HepG2 (cell line): Measurements from ENCODE around the gene MST1R. TPM values are rescaled to one million over a fixed set of nuclear protein-coding genes. Genes with fewer than 3 reads are reported as not detected.
A peak's percentile ranks its signal among the peaks of the same experiment; 100 is the strongest.

Experiments used
- ATF5 ChIP-seq: sonication (generic); formaldehyde crosslinking; IDR thresholded peaks from 2 replicates; pipeline ENCODE4 v1.4.0; 2020; ENCODE audit warnings: mild to moderate bottlenecking, low read depth, missing genetic modification reagents
- CBFB ChIP-seq: sonication (generic); formaldehyde crosslinking; IDR thresholded peaks from 2 replicates; pipeline ENCODE4 v1.4.0; 2020; ENCODE audit warnings: missing genetic modification reagents
- FLYWCH1 ChIP-seq: sonication (generic); formaldehyde crosslinking; IDR thresholded peaks from 2 replicates; pipeline ENCODE4 v1.8.1; 2023; ENCODE audit warnings: mild to moderate bottlenecking, missing genetic modification reagents
- FOXK1 ChIP-seq: sonication (generic); formaldehyde crosslinking; IDR thresholded peaks from 2 replicates; pipeline ENCODE4 v1.4.0; 2020; ENCODE audit warnings: low read depth, missing genetic modification reagents, borderline replicate concordance
- HDAC6 ChIP-seq: fragments of 200-600 bp; sonication (generic); IDR thresholded peaks from 2 replicates; pipeline ENCODE4 v1.7.0; 2017; ENCODE audit warnings: mild to moderate bottlenecking, antibody characterized with exemption, low read length, low read depth
- NFKBIZ ChIP-seq: IDR thresholded peaks from 2 replicates; pipeline ENCODE4 v1.6.1; 2018; ENCODE audit warnings: missing genetic modification reagents, missing compliant biosample characterization
- NKX3-1 ChIP-seq: sonication (generic); formaldehyde crosslinking; IDR thresholded peaks from 2 replicates; pipeline ENCODE4 v1.5.0; 2020; ENCODE audit warnings: missing genetic modification reagents
- PRDM10 ChIP-seq: sonication (generic); formaldehyde crosslinking; IDR thresholded peaks from 2 replicates; pipeline ENCODE4 v1.4.0; 2020; ENCODE audit warnings: low read depth, missing genetic modification reagents
- PRDM4 ChIP-seq: sonication (generic); formaldehyde crosslinking; IDR thresholded peaks from 2 replicates; pipeline ENCODE4 v1.9.0; 2021; ENCODE audit warnings: missing genetic modification reagents, borderline replicate concordance
- SP4 ChIP-seq: sonication (generic); formaldehyde crosslinking; IDR thresholded peaks from 2 replicates; pipeline ENCODE4 v1.8.1; 2023; ENCODE audit warnings: mild to moderate bottlenecking, missing genetic modification reagents
- SRSF1 ChIP-seq: fragments of 200-400 bp; formaldehyde crosslinking; optimal IDR thresholded peaks from 2 replicates; pipeline ENCODE3; 2017; ENCODE audit warnings: mild to moderate bottlenecking, low read depth, low read length, moderate library complexity
- TGIF2 ChIP-seq: IDR thresholded peaks from 2 replicates; pipeline ENCODE4 v1.6.1; 2016; ENCODE audit warnings: control low read depth, missing compliant biosample characterization
- UBTF ChIP-seq: sonication (generic); formaldehyde crosslinking; IDR thresholded peaks from 2 replicates; pipeline ENCODE4 v1.4.0; 2020; ENCODE audit warnings: mild to moderate bottlenecking, missing genetic modification reagents
- ZNF235 ChIP-seq: sonication (generic); formaldehyde crosslinking; IDR thresholded peaks from 2 replicates; pipeline ENCODE4 v1.8.1; 2023; ENCODE audit warnings: mild to moderate bottlenecking, missing genetic modification reagents, borderline replicate concordance
- polyA plus RNA-seq, 8 experiments: library from polyadenylated mRNA; depleted of rRNA in 3 of 8; stranded (reverse) in 7 of 8; unstranded in 1 of 8; fragments of >200 nt; fragmentation: Illumina TruSeq in 4 of 8; extraction: Trizol in 4 of 8; gene quantifications; 2 replicates each; pipeline versions ENCODE4 v1.2.1 to v1.2.3, GENCODE V29; 2011 to 2016; ENCODE audit warnings: low read depth in 4 of 8, missing spikeins in 1 of 8, mixed read lengths in 1 of 8; ENCODE audit not compliant: insufficient read depth in 1 of 8
- total RNA-seq, 5 experiments: library from RNA; depleted of rRNA; stranded (reverse); fragments of >200 nt; fragmentation: Illumina TruSeq; extraction: Trizol; gene quantifications; 2 replicates each; pipeline ENCODE4 v1.2.3, GENCODE V29; 2016; ENCODE audit warnings: low read depth in 1 of 5
- TF ChIP-seq, protein P1 (sequence below): sonication (generic); formaldehyde crosslinking; IDR thresholded peaks from 2 replicates; pipeline ENCODE4 v1.4.0; 2020; ENCODE audit warnings: missing genetic modification reagents, low read depth, mild to moderate bottlenecking, borderline replicate concordance
- TF ChIP-seq, protein P2 (sequence below): sonication (generic); formaldehyde crosslinking; IDR thresholded peaks from 2 replicates; pipeline ENCODE4 v1.8.0; 2022; ENCODE audit warnings: missing genetic modification reagents, mild to moderate bottlenecking, inconsistent platforms, borderline replicate concordance

MST1R gene
- total and polyA plus RNA-seq, 2 of the 13 experiments (the other 11 are each of a cell fraction or from before 2014, with no cell fraction given): 0.11 to 0.77 TPM

- TF ChIP-seq PRDM4 (CRISPR knock-in tag) (no peak), SP4 (peak; percentile 68), UBTF (CRISPR knock-in tag) (peak; percentile 86), TGIF2 (CRISPR knock-in tag) (peak; percentile 97), FOXK1 (CRISPR knock-in tag) (peak; percentile 34; the same call in 1 of the 2 replicates), CBFB (CRISPR knock-in tag) (no peak), ZNF235 (CRISPR knock-in tag) (0 out of 2 replicates have a peak, but pooled peaks have one; percentile 28), NFKBIZ (CRISPR knock-in tag) (no peak), PRDM10 (CRISPR knock-in tag) (peak; percentile 58; the same call in 1 of the 2 replicates), NKX3-1 (CRISPR knock-in tag) (peak; percentile 76), FLYWCH1 (CRISPR knock-in tag) (no peak), SRSF1 (no peak), ATF5 (CRISPR knock-in tag) (no peak), HDAC6 (no peak)
- TF ChIP-seq, protein P1, sequence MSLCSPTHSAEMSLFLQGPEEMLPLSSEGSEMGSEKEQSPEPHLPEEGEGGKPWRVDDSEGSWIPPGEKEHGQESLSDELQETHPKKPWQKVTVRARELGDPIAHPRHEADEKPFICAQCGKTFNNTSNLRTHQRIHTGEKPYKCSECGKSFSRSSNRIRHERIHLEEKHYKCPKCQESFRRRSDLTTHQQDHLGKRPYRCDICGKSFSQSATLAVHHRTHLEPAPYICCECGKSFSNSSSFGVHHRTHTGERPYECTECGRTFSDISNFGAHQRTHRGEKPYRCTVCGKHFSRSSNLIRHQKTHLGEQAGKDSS (CRISPR knock-in tag): peak; percentile 38; the same call in 1 of the 2 replicates
- TF ChIP-seq, protein P2, sequence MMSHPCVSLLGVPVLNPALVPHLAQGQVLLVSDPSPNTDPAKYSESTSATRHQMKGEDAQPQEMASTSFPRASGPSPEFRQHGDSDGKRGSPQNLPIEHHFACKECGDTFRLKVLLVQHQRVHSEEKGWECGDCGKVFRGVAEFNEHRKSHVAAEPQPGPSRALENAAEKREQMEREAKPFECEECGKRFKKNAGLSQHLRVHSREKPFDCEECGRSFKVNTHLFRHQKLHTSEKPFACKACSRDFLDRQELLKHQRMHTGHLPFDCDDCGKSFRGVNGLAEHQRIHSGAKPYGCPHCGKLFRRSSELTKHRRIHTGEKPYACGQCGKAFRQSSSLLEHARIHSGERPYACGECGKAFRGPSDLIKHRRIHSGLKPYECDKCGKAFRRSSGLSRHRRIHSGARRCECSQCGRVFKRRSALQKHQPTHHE (CRISPR knock-in tag): peak; percentile 49; the same call in 1 of the 2 replicates
Measured at GRCh38 chr3:49929291-49930167, 25.9 kb upstream of the MST1R start, which contains the start of gene MON1A (continued).
